Cerebellar cortex (tissue), 1 donor: ENCODE measurements around the gene FSCN2.

Source experiments
- DNase-seq: peaks from one replicate; pipeline ENCODE4 v3.0.0-alpha.2; 2015; ENCODE audit warnings: low spot score

FSCN2 gene

DNA sequence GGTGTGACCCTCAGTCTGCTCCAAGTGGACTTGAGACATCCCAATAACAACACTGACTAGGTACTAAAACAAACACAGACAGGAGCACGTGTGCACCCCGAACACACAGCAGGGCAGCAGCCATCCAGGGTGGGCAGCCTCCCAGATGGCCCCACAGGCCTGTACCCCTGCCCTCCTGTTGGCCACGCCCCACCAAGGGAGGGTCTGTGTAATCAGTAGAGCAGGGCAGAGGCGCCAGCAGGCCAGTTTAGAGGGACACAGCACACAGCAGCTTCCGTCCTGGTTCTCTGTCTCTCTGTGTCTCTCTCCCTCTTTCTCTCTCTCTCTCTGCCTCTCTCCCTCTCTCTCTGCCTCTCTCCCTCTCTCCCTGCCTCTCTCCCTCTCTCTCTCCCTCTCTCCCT, 37.0 kb upstream of the FSCN2 start:
- no peak for DNase-seq

DNA sequence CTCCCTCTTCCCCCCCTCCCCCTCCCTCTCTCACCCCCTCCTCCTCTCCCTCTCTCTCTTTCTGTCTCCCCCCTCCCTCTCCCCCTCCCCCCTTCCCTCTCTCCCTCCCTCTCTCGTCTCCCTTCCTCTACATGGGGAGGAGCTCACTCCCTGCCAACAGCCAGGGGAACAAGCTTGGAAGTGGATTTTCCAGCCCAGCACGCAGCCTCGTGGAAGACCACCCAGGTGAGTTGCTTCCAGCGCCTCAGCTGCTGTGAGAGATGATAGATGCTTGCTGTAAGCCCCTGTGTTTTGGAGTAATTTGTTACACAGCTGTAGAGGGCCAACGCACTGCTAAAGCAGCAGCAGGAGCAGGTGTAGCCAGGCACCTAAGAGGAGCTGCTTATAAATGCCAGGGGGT, 36.4 kb upstream of the FSCN2 start:
- no peak for DNase-seq

GRCh38 chr17:81492202-81492601, 36.0 kb upstream of the FSCN2 start:
- DNase-seq: no peak

- no peak for DNase-seq
Observed at GRCh38 chr17:81492706-81493105, 35.5 kb upstream of the FSCN2 start.

DNA sequence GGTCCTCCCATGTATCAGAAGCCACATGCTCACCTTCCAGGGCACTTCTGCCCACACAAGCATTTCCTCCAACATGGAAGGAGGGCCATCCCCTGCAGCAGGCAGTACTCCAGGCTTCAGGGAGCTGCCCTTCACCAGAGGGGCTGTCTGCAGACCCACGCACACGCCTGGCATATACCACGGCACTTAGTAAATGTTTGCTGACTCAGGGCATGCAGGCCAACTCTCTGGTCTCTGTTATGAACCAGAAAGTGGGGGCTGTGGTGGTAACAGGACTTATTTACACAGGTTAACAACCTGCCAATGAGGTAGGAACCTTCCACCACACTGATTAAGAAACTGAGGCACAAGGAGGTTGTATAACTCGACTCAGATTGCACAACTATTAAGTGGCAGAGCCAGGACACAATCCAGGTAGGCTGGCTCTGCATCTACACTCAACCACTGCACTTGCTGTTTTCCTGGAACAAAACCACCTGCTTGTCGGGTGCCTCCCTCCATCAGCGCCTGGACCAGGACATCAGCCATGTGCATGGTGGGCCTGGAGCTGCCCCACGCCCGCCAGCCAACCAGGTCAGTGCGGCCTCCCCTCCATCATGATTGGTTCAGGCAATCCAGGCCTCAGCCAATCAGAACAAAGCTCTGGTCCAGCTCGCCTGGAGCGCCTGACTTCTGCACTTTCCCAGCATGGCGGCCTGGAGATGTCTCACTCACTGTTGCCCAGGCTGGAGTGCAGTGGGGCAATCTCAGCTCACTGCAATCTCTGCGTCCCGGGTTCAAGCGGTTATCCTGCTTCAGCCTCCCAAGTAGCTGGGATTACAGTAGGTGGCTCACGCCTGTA, 34.8 kb upstream of the FSCN2 start:
- DNase-seq: peak; percentile 43

DNA sequence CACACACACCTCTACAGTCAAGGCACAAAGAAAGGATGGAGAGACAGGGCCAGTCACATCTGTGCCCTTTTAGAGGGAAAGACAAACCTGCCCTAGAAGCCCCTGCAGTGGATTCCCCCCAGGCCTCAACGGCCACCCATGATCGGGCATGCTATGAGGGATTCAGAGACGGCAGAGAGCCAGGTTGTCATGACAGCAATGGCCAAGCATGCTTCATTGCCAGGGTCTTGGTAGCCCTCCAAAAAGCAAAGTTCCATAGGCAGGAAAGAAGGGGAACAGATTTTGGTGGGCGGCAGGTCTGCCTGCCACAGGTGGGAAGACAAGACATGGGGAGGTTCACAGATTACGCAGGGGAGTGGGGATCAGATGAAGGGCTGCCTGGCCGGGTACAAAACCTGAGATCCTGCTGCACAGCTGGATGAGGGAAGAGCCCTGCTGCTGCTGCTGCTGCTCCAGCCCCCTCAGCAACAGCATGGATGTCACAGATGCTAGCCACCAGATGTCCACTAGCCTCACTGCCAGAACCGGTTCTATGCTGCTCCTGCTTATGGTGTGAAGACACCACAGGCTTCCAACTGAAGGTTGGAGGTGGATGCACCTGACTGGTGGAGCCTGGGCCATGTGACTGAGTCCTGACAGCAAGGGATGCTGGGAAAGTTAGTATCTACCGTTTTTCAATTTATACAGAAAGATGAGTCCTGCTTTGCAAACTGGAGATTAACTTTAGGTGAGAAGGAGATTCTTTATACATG, 33.4 kb upstream of the FSCN2 start:
- DNase-seq: peak; percentile 43

DNA sequence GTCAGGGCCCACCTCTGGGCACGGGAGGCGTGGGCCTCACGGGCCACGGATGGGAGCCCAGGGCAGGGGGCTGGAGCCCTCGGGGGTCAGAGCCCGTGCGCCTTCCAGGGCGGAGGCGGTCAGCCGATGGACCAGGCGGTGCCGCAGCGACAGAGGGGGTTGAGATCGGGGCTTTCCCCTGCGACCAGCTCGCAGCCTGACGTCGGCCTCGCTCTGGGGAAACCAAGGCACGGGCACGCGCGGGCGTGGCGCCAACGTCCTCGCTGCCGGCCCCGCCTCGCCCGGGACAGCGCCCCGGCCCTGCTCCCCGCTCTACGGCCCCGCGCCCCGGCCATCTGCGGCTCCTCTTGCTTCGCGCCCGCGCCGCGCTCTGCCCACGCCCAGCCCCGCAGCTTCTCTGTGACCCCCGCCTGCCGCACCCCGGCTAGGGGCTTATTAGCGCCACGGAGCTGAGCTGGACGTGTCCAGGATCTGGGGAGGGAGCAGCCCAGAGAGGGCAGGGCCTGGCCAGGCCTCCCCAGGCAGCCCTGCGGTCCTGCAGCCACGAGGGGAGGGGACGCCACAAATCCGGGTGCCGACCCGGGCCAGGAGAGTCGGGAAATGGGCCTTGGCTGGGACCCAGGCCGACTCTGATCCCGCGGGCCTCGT, 29.1 kb upstream of the FSCN2 start:
- no peak for DNase-seq

DNA sequence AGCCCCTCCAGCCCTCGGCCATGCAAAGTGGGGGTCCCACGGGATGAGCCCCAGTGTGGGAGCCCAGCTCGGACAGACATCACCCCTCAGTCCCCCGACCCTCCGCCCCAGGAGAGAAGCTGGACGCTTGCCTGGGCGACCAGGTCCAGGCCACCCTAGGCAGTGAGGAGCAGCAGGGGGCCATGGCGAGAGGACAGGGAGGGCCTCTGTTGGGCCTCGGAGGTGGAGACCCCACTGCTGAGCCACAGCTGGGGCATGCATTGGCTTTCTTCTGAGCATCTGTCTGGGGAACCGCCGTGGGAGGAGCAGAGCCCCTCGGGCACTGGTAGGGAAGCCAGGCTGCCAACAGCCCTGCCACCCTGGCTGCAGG, 28.6 kb upstream of the FSCN2 start:
- DNase-seq: no peak

GRCh38 chr17:81500047-81500446, 28.1 kb upstream of the FSCN2 start:
- no peak for DNase-seq

DNA sequence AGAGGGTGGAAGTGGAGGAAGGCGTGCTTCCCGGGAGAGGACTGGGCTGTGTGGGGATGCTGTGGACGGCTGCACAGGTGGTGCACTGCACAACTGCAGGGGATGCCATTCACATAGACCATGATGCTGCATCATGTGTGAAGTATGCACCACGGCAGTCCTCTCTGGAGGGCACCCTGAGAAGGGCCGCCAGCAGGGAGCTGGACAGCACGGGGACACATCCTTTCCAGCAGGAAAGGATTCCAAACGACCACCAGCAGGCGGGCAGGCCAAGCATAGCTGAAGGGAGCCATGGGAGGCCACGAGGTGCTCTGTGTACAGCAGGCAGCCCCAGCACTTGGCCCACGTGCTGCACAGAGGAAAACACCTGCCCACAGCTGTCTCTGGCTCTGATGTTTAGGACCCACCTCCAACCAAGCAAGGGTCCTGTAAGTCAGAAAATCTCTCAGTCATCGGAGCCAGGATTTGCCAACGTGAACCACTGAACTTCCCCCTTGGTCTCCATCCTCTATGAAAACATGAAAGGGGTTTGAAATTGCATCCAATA, 25.6 kb upstream of the FSCN2 start:
- DNase-seq: no peak

- no peak for DNase-seq
Observed at GRCh38 chr17:81503619-81504018, 24.6 kb upstream of the FSCN2 start.

DNA sequence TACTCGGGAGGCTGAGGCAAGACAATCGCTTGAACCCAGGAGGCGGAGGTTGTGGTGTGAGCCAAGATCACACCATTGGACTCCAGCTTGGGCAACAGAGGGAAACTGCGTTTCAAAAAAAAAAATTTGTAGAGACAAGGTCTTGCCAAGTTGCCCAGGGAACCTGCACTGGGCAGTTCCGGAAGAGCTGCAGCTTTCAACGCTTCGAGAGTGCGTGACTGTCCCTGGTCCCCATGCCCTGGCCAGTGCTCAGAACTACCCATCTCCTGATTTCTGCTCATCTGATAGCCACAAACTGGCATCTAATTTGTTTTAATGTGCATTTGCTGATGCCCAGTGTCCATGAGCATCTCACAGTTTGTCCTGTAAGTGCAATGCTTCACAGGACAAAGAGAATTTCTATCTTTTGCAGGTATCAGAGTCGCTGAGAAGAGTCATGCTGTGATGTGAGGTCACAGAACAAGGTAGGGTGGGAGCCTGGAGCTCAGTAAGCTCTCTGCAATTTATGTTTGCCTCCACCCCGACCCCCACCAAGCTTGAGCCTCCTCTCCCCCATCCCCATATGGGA, 19.5 kb upstream of the FSCN2 start:
- DNase-seq: peak; percentile 63

DNA sequence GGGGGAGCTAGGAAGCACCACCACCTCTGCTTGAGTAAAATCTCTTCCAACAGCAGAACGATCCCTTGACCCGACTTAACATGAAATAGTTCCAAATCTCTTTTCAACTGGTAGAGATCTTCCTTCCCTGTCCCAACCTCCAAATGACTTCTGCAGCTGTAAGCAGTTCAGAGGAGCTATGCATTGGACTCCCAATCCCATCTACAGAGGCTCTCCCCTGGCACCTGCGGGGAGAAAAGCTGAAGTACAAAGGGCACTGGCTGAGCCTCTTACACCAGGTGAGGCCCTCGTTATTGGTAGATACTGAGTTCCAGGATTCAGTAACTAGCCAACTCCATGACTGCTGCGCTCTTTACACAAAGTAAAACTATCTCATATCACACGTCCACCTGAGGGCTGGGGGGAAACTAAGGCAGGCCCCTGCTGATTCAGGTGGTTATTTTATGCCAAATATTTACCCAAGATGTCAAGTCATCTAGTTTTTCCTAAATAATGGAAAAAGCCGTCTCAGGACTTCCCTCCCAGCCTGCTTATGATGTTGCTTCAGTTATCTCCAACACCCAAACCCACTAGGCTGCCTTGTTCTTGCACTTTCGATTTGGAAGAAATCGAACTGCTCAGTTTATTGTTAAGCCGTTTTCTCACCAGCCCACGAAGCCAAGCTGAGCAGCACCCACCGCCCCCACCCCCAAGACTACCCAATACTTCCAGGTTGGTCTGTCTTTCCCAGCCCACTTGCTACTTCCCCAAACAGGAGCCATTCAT, 18.8 kb upstream of the FSCN2 start:
- DNase-seq: peak; percentile 63

GRCh38 chr17:81509972-81510784, 18.0 kb upstream of the FSCN2 start:
- DNase-seq: no peak

GRCh38 chr17:81510785-81511553, 17.2 kb upstream of the FSCN2 start:
- DNase-seq: no peak

GRCh38 chr17:81511554-81511803, 16.7 kb upstream of the FSCN2 start:
- no peak for DNase-seq

DNA sequence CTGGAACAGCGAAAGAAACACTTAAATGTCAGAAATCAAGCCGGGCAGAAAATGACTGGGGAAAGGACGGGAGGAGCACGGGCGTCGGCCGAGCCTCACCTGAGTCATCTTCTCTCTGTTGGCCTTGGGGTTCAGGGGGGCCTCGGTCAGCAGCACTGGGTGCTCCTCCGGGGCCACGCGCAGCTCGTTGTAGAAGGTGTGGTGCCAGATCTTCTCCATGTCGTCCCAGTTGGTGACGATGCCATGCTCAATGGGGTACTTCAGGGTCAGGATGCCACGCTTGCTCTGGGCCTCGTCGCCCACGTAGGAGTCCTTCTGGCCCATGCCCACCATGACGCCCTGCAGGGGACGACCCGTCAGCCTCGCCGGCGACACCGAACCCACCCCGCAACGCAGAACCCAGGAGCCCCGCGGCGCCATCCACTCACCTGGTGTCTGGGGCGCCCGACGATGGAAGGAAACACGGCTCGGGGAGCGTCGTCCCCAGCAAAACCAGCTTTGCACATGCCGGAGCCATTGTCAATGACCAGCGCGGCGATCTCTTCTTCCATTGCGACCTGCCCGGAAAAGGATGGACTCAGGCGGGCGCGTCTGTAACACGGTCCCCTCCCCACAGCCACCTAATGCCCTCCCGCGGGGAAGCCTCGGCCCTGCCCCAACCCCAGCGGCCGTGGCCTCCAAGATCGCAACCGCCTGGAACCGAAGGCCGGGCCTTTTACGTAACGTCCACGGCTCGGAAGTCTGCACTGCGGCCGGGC, 16.2 kb upstream of the FSCN2 start:
- DNase-seq: no peak

DNA sequence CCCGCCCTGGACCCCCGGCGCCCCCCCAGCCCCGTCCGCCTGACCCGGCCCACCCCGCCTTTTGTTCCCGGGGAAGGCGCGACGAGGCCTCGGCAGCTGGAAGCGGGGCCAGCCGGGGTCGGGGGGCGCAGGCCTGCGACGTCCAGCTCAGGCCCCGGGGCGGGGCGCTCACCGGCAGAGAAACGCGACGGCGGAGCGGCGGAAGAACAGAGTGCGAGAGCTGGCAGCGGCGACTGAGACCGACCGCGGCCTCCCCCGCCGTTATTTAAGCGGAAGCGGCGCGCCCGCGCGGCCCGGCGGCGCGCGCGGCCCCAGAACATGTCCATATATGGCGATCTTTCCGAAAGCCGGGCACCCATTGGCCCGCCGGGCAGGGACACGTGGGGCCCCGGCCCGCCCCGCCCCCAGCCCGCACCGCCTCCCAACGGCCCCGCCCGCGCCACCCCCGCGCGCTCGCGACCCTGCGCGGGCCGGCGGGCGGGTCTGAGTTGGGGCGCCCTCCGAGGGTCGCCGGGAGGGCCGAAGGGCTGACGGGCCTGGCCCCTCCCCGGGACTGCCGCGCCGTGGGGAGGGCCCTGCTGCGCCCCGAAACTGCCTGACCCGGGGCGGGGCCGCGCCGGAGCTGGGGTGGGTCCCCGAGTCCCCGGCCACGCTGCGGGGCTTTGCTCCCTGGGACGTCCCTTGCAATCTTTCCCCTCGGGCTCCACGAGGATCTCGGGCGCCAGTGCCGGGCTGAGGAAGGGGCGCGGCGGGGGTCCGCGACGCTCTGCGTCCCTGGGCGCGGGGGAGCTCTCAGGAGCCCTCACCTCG, 15.4 kb upstream of the FSCN2 start, which contains the start of gene ACTG1:
ACTG1 (minus strand) TSS at position 238 of the 810 bp plus-strand sequence. CDS start 445 bp downstream, outside the sequence.
- DNase-seq: peak; percentile 88
